OCI-LY7 (cell line): ENCODE measurements around the gene RAPGEF3.

Experiments
- EZH2phosphoT487 ChIP-seq: fragments of 200-600 bp; sonication (generic); IDR thresholded peaks from 2 replicates; pipeline ENCODE4 v1.6.1; 2018; ENCODE audit warnings: low read depth, borderline replicate concordance, mild to moderate bottlenecking, mixed run types, antibody characterized with exemption, low read length, moderate library complexity, mixed read lengths
- TF ChIP-seq, protein P1 (sequence below): fragments of 200-600 bp; sonication (generic); conservative IDR thresholded peaks from 2 replicates; pipeline ENCODE4 v1.5.1; 2014; ENCODE audit warnings: mild to moderate bottlenecking, antibody characterized with exemption, low read length, moderate library complexity, mixed read lengths

DNA sequence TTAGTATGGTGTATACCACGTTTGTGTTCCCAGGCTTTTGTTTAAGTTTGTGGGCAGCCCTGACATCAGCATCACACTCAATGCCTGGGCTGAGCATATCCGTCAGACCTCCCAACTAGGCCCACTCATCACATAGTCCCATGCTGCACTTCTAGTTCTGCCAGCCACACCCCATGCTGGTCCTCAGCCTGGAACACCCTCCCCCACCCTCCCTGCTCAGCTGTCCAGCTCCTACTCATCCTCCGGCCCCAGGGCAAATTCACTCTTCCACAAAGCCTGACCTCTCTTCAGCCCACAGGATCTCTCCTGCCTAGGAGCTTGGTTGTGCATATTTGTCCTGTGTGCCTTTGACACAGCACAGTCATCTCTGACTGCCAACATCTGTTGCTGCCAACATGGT, 29.4 kb downstream of the RAPGEF3 start:
- TF ChIP-seq, protein P1, sequence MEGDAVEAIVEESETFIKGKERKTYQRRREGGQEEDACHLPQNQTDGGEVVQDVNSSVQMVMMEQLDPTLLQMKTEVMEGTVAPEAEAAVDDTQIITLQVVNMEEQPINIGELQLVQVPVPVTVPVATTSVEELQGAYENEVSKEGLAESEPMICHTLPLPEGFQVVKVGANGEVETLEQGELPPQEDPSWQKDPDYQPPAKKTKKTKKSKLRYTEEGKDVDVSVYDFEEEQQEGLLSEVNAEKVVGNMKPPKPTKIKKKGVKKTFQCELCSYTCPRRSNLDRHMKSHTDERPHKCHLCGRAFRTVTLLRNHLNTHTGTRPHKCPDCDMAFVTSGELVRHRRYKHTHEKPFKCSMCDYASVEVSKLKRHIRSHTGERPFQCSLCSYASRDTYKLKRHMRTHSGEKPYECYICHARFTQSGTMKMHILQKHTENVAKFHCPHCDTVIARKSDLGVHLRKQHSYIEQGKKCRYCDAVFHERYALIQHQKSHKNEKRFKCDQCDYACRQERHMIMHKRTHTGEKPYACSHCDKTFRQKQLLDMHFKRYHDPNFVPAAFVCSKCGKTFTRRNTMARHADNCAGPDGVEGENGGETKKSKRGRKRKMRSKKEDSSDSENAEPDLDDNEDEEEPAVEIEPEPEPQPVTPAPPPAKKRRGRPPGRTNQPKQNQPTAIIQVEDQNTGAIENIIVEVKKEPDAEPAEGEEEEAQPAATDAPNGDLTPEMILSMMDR, result no peak
- no peak for TF ChIP-seq EZH2phosphoT487
